Endothelial cell of umbilical vein (primary cell): ENCODE measurements around the gene PCDHA5. TPM values are rescaled to one million over a fixed set of nuclear protein-coding genes. Genes with fewer than 3 reads are reported as not detected.
"Not testable (repeated sequence)": the region's sequence is repeated elsewhere in the genome, so short reads cannot be mapped to it uniquely, and the experiment has no call there.

Experiments used
- BruUV-seq: library from RNA; stranded (reverse); fragments of 400-500 nt; replicated peaks from 2 replicates; lab custom pipeline; 2021; lab: Mats Ljungman, UMichigan
- CTCF ChIA-PET: fragments of 300-600, 350-600 bp; sonication (Branson Sonifier 250); formaldehyde crosslinking; loops from one replicate; lab custom pipeline; 2021; ENCODE audit warnings: antibody characterized with exemption, inconsistent platforms; lab: Charles Lee
- POLR2A ChIA-PET: fragments of 300-600, 350-600 bp; sonication (Branson Sonifier 250); formaldehyde crosslinking; loops from one replicate; lab custom pipeline; 2021; ENCODE audit warnings: antibody characterized with exemption, inconsistent platforms; lab: Charles Lee
- DNase-seq: peaks from one replicate; pipeline ENCODE4 v3.0.0-alpha.2; 2011; ENCODE audit warnings: low read depth, low spot score
- FAIRE-seq: peaks from 2 replicates; lab custom pipeline; 2011; peaks lifted over from hg19 to GRCh38; lab: Jason Lieb, UNC
- H2AFZ ChIP-seq: 2 replicates; pipeline ENCODE4 v1.6.0; 2012; ENCODE audit warnings: low read depth, low read length, control low read depth, inconsistent platforms
- H3K27ac ChIP-seq: 2 replicates; pipeline ENCODE4 v1.5.1; 2011; ENCODE audit warnings: low read depth, mild to moderate bottlenecking, control low read depth, low read length, moderate library complexity; ENCODE audit not compliant: insufficient read depth
- H3K27me3 ChIP-seq, 2 experiments: 2 replicates each; pipeline versions ENCODE4 v1.6.0 to v1.6.1; 2011; ENCODE audit warnings: low read length in 2 of 2, mixed read lengths in 1 of 2; ENCODE audit not compliant: control insufficient read depth in 2 of 2, insufficient read depth in 2 of 2
- H3K36me3 ChIP-seq, 2 experiments: 2 replicates in 1 of 2; 3 replicates in 1 of 2; pipeline ENCODE4 v1.5.1; 2011; ENCODE audit warnings: low read length in 2 of 2, mild to moderate bottlenecking in 1 of 2, moderate library complexity in 1 of 2; ENCODE audit not compliant: control insufficient read depth in 2 of 2, insufficient read depth in 2 of 2; ENCODE audit errors: extremely low read depth in 1 of 2
- H3K4me1 ChIP-seq: 3 replicates; pipeline ENCODE4 v1.5.1; 2011; ENCODE audit warnings: mild to moderate bottlenecking, low read length; ENCODE audit not compliant: control insufficient read depth, insufficient read depth; ENCODE audit errors: extremely low read depth
- H3K4me2 ChIP-seq: 2 replicates; pipeline ENCODE4 v1.6.1; 2011; ENCODE audit warnings: low read length, control low read depth, mixed read lengths; ENCODE audit not compliant: insufficient read depth
- H3K4me3 ChIP-seq, 3 experiments: fragments of 200-600 bp in 1 of 3; sonication (generic), shearing (Covaris generic) in 1 of 3; replicated peaks in 1 of 3; 2 replicates each; pipeline ENCODE4 v1.5.1; 2011 to 2016; ENCODE audit warnings: control low read depth in 3 of 3, low read length in 3 of 3, mild to moderate bottlenecking in 2 of 3, inconsistent platforms in 1 of 3, low read depth in 1 of 3, moderate library complexity in 1 of 3; ENCODE audit not compliant: insufficient read depth in 1 of 3
- H3K79me2 ChIP-seq: 2 replicates; pipeline ENCODE4 v1.6.0; 2012; ENCODE audit warnings: low read length, inconsistent platforms; ENCODE audit not compliant: control insufficient read depth, insufficient read depth
- H3K9ac ChIP-seq: replicated peaks from 2 replicates; pipeline ENCODE3; 2011; ENCODE audit warnings: low read length, control low read depth; ENCODE audit not compliant: insufficient read depth; ENCODE audit errors: extremely low read depth
- H3K9me1 ChIP-seq: replicated peaks from 3 replicates; pipeline ENCODE4 v1.6.0; 2011; ENCODE audit warnings: mild to moderate bottlenecking, low read length; ENCODE audit not compliant: control insufficient read depth, insufficient read depth; ENCODE audit errors: extremely low read depth
- H3K9me3 ChIP-seq: replicated peaks from 2 replicates; pipeline ENCODE4 v1.5.1; 2012; ENCODE audit warnings: low read length, inconsistent platforms; ENCODE audit not compliant: control insufficient read depth, insufficient read depth
- H4K20me1 ChIP-seq: replicated peaks from 2 replicates; pipeline ENCODE3; 2011; ENCODE audit warnings: mild to moderate bottlenecking, low read length; ENCODE audit not compliant: control insufficient read depth, insufficient read depth; ENCODE audit errors: extremely low read depth
- CTCF ChIP-seq, 2 donors: IDR thresholded peaks; 1 replicate in 1 of 2; 2 replicates in 1 of 2; pipeline ENCODE4 v1.5.1; 2011; ENCODE audit warnings: low read length in 2 of 2, mild to moderate bottlenecking in 2 of 2, moderate library complexity in 2 of 2, control low read depth in 1 of 2, inconsistent platforms in 1 of 2, low read depth in 1 of 2; ENCODE audit not compliant: insufficient read depth in 1 of 2; ENCODE audit errors: extremely low read depth in 1 of 2
- EZH2 ChIP-seq: IDR thresholded peaks from 2 replicates; pipeline ENCODE4 v1.6.1; 2012; ENCODE audit warnings: borderline replicate concordance, low read depth, mild to moderate bottlenecking, moderate library complexity, low read length, inconsistent platforms; ENCODE audit not compliant: severe bottlenecking
- FOS ChIP-seq: IDR thresholded peaks from 2 replicates; pipeline ENCODE4 v1.6.1; 2011; ENCODE audit warnings: mild to moderate bottlenecking, low read length, moderate library complexity, borderline replicate concordance; ENCODE audit not compliant: insufficient read depth
- GATA2 ChIP-seq: IDR thresholded peaks from 2 replicates; pipeline ENCODE4 v1.7.0; 2011; ENCODE audit warnings: low read depth, mild to moderate bottlenecking, moderate library complexity, mixed read lengths, low read length; ENCODE audit not compliant: insufficient read length, insufficient read depth
- JUN ChIP-seq: IDR thresholded peaks from 2 replicates; pipeline ENCODE4 v1.6.1; 2011; ENCODE audit warnings: borderline replicate concordance, low read depth; ENCODE audit not compliant: insufficient read length, insufficient read depth
- MAX ChIP-seq: IDR thresholded peaks from 2 replicates; pipeline ENCODE4 v1.6.1; 2011; ENCODE audit not compliant: insufficient read depth, insufficient read length
- MYC ChIP-seq: IDR thresholded peaks from one replicate; pipeline ENCODE4 v1.6.1; 2011; ENCODE audit warnings: mild to moderate bottlenecking, low read depth, low read length
- POLR2A ChIP-seq: IDR thresholded peaks from 2 replicates; pipeline ENCODE4 v1.6.1; 2012; ENCODE audit warnings: low read depth, mild to moderate bottlenecking, control low read depth, low read length
- POLR2AphosphoS5 ChIP-seq: IDR thresholded peaks from 2 replicates; pipeline ENCODE4 v1.6.1; 2012; ENCODE audit warnings: low read depth, mild to moderate bottlenecking, control low read depth, low read length, moderate library complexity; ENCODE audit not compliant: insufficient read depth
- dilution Hi-C: fragments of 300-500 bp; cut with MboI; formaldehyde crosslinking; loops from one replicate; pipeline ENCODE4 v1.15.0; 2019; ENCODE audit warnings: low sequenced_read_pairs; ENCODE audit not compliant: extremely low pct_ligation_motif_present
- intact Hi-C: fragments of 100-400 bp; cut with micrococcal nuclease; formaldehyde crosslinking; loops from one replicate; pipeline ENCODE4 v1.10.0; 2022
- polyA plus RNA-seq, 4 experiments: library from polyadenylated mRNA; depleted of rRNA in 3 of 4; stranded (reverse) in 3 of 4; unstranded in 1 of 4; fragments of >200 nt; gene quantifications; 2 replicates each; pipeline versions ENCODE4 v1.2.1 to v1.2.3, GENCODE V29; 2011 to 2012; ENCODE audit warnings: missing spikeins in 1 of 4
- total RNA-seq: library from RNA; stranded (reverse); gene quantifications from 2 replicates; pipeline ENCODE4 v1.2.3, GENCODE V29; 2021

The PCDHA5 gene
- total and polyA plus RNA-seq, 2 donors (not counting 3 experiments of a cell fraction or from before 2014, with no cell fraction given): not detected

- no peaks in the 10 kb centered on the region for H3K36me3 ChIP-seq
- DNase-seq: no peak
Measured at GRCh38 chr5:140842798-140843733, 21.7 kb downstream of the PCDHA5 start.

GRCh38 chr5:140848139-140849102, 27.0 kb downstream of the PCDHA5 start, which contains the start of gene PCDHA9:
TSS of gene PCDHA9 (plus strand) at chr5:140848382. CDS start at chr5:140848496, 114 bp downstream.
- POLR2A ChIA-PET, BruUV-seq: not testable (repeated sequence)

More at GRCh38 chr5:140842798-140843733, 21.7 kb downstream of the PCDHA5 start:
- BruUV-seq: no TSS peak
- no peaks in the 10 kb centered on the region for H3K9me1 ChIP-seq
- H3K79me2 ChIP-seq: no peaks in the 10 kb centered on the region
- H3K4me3 ChIP-seq: no peak overlapping the region
- intact Hi-C loops: no loop called here
- CTCF ChIA-PET: no interaction called here
- H3K27ac ChIP-seq: no peak overlapping the region
- dilution Hi-C loops: no loop called here
- H3K27me3 ChIP-seq: no peaks in the 10 kb centered on the region
- no peak for FAIRE-seq
- H4K20me1 ChIP-seq: no peaks in the 10 kb centered on the region
- no peak for TF ChIP-seq GATA2
- TF ChIP-seq EZH2: no peak
- TF ChIP-seq MYC: no peak
- TF ChIP-seq POLR2A: no peak
- TF ChIP-seq JUN: no peak
- no peak for TF ChIP-seq CTCF (IDR thresholded peaks at IDR 0.05; ENCODE audit: extremely low read depth in 1 of 2, insufficient read depth in 1 of 2, low read depth in 1 of 2, low read length in 2 of 2)
- no peak for TF ChIP-seq POLR2AphosphoS5
- no peak for TF ChIP-seq FOS
- TF ChIP-seq MAX: no peak
- H3K4me1 ChIP-seq: no peaks in the 10 kb centered on the region
- no peak overlapping the region for H2AFZ ChIP-seq
- no peak overlapping the region for H3K4me2 ChIP-seq
- no peak overlapping the region for H3K9ac ChIP-seq
- H3K9me3 ChIP-seq: no peaks in the 10 kb centered on the region
- POLR2A ChIA-PET: no interaction called here

More at GRCh38 chr5:140848139-140849102, 27.0 kb downstream of the PCDHA5 start, which contains the start of gene PCDHA9:
- H3K27ac ChIP-seq, H3K4me3 ChIP-seq, H3K79me2 ChIP-seq, dilution Hi-C loops, DNase-seq, CTCF ChIA-PET, H3K36me3 ChIP-seq, H2AFZ ChIP-seq, H3K9me1 ChIP-seq, H3K4me2 ChIP-seq, H3K9me3 ChIP-seq, H3K27me3 ChIP-seq, H3K9ac ChIP-seq, H3K4me1 ChIP-seq, H4K20me1 ChIP-seq: not testable (repeated sequence)
- intact Hi-C loops: loop anchor here (1.0 kb wide), 1 partner anchor 193 kb away; no protein-coding TSS in a partner anchor
- peak; percentile 56 for FAIRE-seq
